ENCODE measurements around the gene MYT1.
"Not testable (repeated sequence)": the region's sequence is repeated elsewhere in the genome, so short reads cannot be mapped to it uniquely, and the experiment has no call there.

MYT1 gene

DNA sequence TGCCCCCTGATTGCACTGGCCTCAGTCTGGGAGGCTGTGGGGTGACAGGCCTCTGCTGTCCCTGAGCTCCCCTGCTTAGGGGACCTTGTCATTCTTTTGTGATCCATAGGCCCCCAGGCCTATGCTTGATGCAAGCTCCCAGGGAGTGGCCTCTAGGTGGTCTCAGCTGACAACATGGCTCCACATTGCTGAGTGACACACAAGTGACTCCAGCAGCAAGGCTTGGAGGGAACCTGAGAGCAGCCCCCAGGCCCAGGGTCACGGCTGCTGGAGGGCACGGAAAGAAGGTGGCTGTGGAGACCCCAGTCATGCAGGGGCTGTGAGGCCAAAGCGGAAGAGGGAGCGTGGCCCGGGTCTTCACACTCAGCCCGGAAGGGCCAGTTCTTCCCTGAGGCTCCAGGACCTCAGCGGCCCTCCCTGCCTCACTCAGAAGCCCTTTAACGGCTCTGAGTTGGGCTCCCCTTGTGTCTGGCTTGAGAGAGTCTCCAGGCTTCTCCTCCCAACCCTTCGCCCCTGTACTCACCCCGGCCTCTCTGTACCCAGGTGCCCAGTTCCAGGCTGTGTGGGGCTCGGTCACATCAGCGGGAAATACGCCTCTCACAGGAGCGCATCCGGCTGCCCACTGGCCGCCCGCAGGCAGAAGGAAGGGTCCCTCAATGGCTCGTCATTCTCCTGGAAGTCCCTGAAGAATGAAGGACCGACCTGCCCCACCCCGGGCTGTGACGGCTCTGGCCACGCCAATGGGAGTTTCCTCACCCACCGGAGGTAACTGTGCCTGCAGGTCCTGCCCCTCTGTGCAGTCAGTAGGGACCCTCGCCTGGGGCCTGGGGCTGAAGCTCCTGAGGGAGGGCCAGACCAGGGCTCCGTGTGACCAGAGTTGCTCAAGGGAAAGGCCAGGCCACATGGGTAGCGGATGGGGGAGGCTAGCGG lies 67.6 kb downstream of the MYT1 start:
- DNase-seq (ENCODE audit: low spot score) = no peak

DNA sequence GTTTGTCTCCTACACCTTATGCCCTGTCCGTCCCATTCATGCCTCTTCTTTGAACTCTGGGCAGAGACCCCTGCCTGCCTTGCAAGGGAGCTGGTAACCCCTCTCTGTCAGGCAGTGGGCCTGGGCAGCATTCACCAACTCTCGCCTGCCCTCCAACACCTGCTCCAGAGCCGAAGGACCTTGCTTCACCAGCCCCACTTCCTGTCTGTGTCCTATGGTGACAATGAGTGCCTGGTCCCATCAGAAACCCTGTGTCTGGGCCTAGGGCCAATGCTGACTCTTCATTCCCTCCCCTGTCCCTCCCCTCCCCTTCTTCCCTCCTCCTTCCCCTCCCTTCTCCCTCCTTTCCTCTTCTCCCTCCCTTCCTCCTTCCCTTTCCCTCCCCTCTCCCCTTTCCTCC lies 68.5 kb downstream of the MYT1 start:
- DNase-seq (ENCODE audit: low spot score) = no peak

DNA sequence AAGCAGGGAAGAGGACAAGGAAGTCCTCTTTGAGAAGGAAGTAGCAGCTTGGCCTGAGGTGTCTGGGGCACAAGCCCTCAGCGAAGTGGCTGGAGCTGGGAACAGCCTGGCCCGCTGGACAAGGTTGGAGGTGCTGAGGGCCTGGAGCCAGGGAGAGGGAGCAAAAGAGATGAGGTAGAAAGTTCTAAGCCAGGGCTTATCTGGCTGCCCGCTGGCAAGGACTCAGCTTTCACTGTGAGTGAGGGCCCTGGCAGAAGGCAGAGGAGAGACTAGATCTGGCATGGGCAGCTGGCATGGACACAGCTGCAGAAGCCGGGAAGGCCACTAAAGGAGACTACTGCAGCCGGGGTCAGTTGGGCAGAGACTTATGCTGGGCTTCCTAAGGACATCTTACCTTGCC lies 69.5 kb downstream of the MYT1 start:
- no peak for DNase-seq (ENCODE audit: low spot score)

DNA sequence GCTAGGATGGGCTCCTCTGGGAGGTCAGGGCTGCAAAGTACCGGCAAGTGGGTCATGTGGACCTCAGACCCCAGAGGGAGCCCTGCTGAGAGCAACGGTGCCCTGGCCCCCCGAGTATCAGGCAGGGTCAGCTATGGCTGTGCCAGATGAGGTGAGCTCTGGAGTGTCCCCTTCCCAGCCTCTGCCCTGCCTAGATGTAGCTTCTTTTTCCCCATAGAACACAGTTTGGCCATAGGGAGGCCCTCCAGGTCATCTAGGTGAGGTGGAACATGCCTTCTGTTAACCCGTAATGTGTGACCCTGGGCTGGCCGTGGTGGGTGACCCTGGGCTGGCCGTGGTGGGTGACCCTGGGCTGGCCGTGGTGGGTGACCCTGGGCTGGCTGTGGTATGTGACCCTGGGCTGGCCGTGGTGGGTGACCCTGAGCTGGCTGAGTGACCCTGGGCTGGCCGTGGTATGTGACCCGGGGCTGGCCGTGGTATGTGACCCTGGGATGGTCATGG lies 70.1 kb downstream of the MYT1 start:
- no peak for DNase-seq (ENCODE audit: low spot score)

DNA sequence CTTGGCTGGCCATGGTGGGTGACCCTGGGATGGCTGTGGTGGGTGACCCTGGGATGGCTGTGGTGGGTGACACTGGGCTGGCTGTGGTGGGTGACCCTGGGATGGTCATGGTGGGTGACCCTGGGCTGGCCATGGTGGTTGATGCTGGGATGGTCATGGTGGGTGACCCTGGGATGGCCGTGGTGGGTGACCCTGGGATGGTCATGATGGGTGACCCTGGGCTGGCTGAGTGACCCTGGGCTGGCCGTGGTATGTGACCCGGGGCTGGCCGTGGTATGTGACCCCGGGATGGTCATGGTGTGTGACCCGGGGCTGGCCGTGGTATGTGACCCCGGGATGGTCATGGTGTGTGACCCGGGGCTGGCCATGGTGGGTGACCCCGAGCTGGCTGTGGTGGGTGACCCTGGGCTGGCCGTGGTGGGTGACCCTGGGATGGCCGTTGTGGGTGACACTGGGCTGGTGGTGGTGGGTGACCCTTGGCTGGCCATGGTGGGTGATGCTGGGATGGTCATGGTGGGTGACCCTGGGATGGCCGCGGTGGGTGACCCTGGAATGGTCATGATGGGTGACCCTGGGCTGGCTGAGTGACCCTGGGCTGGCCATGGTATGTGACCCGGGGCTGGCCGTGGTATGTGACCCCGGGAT lies 70.8 kb downstream of the MYT1 start:
- DNase-seq (ENCODE audit: low spot score) = not testable (repeated sequence)

DNA sequence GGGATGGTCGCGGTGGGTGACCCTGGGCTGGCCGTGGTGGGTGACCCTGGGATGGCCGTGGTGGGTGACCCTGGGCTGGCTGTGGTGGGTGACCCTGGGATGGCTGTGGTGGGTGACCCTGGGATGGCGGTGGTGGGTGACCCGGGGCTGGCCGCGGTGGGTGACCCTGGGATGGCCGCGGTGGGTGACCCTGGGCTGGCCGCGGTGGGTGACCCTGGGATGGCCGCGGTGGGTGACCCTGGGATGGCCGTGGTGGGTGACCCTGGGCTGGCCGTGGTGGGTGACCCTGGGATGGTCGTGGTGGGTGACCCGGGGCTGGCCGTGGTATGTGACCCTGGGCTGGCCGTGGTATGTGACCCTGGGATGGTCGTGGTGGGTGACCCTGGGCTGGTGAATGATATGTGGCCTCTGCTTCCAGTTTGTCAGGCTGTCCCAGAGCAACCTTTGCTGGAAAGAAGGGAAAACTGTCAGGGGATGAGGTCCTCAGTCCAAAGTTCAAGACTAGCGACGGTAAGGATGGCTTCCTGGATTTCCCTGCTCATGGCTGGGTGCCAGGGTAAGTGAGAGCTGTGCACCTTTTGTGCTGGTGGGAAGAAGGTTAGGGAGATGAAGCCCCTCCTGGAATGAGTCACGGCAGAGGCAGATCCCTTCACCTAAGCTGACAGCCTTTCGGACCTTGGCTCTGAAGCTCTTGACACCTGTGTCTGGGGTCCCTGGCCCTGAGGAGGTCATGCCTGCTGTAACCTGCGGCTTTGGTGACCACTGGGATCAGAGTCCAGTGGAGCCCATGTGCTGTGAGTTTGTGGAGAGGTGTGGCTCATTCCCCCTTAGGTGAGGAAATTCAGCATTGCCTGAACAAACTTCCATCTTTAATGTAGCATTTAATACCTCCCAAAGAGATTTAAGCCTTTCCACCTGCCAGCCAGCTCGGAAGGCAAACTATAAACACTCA lies 72.2 kb downstream of the MYT1 start:
- no peak for DNase-seq (ENCODE audit: low spot score)

DNA sequence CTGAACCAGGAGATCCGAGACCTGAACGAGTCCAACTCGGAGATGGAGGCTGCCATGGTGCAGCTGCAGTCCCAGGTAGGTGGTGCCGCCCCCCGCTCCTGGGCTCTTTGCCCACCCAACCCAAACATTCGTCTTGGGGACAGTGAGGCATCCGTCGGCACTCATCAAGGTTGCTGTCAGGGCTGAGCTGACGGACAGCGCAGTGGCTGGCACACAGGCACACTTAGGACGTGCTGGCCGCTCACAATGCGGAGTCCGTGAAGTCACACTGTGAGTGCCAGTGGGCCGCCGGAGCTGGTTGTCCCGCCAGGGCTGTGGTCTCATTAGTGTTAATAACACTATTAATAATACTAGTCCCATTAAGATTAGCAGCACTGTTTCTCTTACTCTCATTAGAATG lies 73.1 kb downstream of the MYT1 start:
- DNase-seq (ENCODE audit: low spot score) = no peak

DNA sequence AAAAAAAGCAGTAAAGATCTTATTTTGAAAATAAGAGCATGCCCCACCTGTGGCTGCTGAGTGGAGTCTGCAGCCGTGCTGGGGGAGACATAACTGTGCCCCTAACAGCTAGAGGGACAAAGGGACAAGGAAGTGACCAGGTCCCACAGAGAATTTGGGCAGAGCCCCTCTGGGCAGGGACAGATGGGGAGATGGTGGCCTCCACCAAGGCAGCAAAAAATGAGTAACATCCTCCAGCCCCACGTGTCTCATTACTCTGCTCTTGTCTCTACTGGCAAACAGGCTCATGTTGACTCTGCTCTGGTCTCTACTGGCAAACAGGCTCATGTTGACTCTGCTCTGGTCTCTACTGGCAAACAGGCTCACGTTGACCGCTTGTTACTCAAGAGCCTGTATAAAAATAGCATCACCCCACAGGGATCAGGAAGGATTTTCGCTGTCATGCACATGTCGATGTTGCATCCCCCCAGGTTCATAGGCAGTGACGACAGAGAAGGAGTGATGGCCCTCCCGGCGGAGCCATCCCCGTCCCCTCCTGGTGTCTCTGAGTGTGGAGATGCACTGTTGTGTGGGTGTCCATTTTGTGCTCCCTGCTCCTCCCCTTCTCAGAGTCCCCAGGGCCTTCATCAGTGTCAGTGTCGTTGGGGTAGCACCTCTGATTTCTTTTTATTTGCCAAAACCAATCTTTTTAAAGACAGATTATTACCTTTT lies 74.0 kb downstream of the MYT1 start:
- no peak for DNase-seq (ENCODE audit: low spot score)

DNA sequence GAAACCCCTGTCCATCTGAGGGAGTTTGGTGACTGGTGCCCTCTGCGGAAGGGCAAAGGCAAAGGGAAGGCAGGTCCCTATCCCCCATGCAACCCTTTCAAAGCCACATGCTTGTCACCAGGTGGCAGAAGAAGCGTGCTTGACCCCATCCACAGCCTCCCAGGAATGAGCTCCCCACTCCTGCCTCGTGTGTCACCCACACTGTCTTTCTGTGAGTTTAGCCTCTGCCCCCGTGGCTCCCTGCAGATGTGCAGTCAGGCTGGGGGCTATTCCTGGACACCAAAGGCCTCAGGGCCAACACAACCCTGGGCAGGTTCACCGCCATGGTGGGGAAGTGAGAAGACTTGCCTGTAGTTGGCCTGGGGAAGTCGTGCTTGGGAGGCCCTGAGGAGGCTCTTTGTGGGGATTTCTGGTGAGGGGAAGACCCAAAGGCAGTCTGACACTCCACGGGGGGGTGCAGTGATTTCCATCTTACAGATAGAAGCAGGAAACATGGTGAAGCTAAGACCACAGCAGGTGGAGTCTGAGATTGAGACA lies 74.7 kb downstream of the MYT1 start:
- no peak for DNase-seq (ENCODE audit: low spot score)

DNA sequence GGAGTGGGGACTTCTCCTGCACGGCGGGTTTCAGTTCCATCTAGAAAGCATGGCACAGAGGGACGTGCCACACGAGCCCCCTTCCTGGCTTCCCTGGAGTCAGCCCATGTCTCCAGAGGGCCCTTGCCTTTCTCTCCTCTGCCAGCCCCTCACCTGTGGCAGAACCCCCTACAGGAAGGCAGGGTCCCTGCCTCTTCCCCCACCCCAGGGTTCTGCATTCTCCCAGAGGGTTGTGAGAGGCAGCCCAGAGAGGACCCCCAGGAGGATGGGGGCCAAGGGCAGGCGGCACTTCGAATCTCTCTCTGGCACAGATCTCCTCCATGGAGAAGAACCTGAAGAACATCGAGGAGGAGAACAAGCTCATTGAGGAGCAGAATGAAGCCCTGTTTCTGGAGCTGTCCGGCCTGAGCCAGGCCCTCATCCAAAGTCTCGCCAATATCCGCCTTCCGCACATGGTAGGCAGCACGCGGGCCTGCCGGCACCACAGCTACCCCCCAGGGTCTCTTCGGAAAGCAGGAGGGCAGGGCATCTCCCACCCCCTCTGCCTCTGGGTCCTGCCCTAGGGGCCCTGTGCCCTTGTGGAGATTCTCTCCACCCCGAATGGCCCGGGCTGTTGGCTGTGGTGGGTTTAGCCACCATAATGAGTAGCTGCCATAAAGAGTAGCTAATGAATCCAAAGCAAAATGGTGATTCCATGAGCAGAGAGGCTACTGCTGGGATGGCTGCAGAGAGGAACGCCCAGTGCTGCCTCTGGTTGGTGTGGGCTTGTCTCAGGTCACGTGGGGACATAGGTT lies 75.4 kb downstream of the MYT1 start:
- no peak for DNase-seq (ENCODE audit: low spot score)

DNA sequence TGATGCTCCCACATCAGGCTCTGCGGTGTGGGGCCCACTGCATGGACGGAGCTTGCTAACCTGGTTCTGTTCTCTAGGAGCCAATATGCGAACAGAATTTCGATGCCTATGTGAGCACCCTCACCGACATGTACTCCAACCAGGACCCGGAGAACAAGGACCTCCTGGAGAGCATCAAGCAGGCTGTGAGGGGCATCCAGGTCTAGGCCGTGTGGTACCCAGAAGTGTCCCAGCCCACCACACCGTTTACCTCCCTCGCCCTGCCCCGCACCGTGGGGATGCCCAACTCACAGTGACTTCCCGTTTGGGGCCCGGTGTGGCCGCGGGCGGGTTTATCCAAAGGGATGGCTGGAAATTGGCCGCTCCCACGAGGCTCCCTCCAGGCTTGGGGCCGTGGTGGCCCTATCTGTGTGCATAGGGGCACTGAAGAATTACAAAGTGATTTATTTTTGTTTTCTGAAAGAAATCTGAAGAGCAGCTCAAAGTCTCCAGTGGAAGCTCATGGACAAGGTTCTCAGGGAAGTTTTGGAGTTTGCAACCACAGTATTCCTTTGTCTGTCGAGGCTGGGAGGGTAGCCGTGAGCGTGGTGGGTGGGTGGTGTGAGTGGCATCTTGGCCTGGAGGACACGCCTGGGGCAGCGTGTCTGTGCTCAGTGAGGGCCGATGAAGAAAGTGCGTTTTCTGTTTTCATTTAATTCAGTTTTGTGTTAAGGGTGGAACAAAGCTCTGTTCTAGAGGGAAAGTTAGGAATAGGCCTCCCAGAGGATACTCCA lies 76.2 kb downstream of the MYT1 start:
- DNase-seq (ENCODE audit: low spot score) = no peak

DNA sequence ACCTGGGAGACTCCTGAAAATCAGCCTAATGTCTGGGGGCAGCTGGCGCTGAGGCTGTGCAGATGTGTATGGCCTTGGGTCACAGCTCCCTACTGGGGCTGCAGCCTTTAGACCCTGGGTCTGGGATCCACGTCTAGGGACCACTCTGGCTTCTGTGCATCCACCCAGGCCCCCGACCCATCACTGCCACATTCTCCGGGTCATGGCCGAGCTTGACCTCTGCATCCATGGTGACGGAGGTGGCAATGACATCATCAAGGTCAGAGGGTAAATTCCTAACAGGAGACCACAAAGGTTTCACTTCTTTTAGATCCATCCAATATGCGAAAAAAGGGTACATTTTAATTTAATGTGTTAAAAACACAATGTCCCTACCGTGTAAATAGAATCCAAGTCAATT lies 76.8 kb downstream of the MYT1 start:
- DNase-seq (ENCODE audit: low spot score) = no peak

DNA sequence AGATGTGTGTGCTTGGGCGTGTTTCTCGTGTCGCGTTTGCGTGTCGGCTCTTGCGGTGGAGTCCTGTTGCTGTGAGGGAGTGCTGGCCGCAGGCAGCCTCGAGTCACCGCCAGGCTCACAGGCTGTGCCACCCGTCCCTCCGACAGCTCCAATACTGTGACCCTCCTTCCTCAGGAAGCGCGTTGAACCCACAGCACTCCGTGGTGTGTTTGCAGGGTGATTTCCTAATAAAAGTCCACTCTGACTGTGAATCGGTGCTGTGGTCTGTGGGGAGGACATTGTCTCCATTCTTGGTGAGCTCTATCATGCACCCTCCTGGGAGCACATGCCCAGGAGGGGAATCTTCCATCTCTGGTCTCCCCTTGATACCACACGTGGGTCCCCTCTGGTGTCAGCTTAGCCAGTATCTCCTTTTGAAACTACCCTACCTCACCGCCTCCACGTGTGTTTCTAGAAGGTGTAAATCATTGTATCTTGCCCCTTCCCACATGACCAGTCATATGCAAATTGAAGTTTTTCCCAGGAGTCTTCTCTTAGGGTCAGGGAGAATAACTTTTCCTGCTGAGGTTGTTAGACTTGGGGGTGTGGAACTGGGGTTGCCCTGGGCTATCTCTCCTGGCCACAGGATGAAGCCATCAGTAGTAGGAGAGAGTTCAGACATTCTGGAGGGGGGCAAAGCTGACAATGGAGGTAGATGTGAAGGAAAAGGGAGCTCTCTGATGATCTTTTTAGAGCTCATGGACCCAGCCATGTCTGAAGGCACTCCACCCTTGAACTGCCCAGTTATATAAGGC lies 77.9 kb downstream of the MYT1 start:
- DNase-seq (ENCODE audit: low spot score) = no peak

DNA sequence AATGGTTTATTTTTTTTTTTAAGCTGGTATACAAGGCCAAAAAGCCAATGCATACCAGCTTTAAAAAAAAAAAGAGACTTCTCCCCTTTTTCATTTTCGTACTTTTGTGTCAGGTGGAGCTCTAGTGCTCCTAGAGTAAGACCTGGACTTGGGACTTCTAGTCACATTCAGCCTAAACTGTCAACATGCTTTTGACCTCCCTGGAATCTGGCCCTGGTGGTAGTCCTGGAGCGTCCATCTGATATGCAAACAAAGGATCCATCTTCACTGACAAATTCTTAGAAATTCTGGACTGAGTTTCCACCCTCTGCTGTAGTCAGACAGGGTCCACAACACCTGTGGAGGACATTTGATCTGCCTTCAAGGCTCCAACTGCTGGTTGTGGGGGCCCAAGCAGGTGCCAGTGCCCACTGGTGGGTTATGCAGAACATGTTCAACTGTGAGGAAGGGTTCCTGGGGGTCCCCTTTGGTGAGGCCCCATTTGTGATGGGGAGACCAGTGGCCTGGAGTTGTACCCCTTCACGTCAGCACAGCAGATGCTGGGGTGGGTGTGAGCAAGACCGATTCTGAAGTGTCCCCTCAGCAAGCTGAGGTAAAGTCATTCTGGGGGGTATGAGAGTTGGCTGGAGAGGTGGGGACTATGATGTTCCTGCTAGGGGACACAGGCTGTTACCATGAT lies 78.7 kb downstream of the MYT1 start:
- DNase-seq (ENCODE audit: low spot score) = no peak

DNA sequence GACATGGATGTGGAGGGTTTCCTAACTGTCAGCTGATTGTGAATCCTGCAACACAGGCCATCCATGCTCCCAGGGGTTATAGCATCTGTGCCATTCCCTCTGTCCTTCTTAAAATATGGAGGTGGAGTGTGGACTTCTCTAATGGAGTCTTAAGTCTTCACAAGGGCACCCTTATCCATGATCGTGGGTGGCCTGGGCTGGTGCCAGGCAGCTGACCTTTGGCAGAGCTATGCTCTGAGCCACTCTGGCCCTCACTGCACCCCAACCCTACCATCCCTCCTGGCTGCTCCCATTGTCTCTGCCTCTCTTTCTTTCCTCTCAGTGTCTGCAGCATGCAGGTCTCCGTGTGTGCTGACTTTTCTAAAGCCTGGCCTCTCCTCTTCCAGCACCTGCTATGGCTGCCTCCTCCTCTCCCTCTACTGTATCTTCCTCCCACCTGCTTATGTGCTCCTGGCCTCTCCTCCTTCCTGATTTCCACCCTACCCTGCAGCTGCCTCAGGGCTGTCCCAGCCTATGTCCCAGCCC lies 80.1 kb downstream of the MYT1 start:
- no peak for DNase-seq (ENCODE audit: low spot score)

DNA sequence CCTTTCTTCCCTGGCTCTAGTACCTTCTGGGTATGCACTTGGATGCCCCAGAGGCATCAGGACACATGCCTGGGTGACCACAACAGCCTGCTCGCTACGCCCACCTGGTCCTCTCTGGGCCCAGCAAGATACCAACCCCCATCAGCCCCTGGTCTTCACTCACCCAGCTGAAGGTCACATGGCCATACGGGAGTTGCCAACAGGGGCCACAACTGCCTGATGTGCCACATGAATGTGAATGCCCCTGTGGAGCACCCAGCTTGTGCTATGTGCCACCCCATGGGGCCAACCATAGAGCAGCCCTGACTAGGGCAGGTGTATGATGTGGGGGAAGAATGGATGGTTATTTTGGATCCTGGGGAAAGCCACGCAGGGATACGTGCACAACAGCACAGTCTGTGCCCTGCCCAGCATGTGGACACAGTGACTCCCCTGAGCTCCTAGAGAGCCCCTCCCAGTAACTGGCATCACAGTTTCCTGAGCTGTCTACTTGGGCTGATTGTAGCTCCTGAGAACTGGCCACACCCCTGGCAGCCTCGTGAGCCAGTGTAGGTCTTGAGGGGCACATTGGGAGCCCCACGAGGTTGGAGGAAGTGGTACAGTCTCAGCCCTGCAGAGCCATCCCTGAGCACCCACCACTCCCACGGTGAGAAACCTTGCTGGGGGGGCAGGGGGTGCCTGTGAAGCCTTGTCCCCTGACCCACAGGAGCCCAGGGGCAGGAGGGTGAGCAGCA lies 80.8 kb downstream of the MYT1 start:
- DNase-seq (ENCODE audit: low spot score) = no peak

Data from AG20443 (cell line).